Subcutaneous abdominal adipose tissue (tissue), 5 donors: ENCODE data around the gene NIPBL.

Experiments
- H3K27ac ChIP-seq: one replicate; pipeline ENCODE4 v1.7.0; 2013; ENCODE audit warnings: low read depth, mild to moderate bottlenecking, inconsistent platforms, low read length, moderate library complexity
- H3K27me3 ChIP-seq, 5 donors: one replicate each; pipeline ENCODE4 v1.7.0; 2013; ENCODE audit warnings: low read length in 5 of 5, inconsistent platforms in 1 of 5; ENCODE audit not compliant: control insufficient read depth in 5 of 5, insufficient read depth in 4 of 5
- H3K36me3 ChIP-seq, 5 donors: one replicate each; pipeline ENCODE4 v1.7.0; 2013; ENCODE audit warnings: low read length in 5 of 5; ENCODE audit not compliant: control insufficient read depth in 5 of 5, insufficient read depth in 5 of 5
- H3K4me1 ChIP-seq, 5 donors: one replicate each; pipeline ENCODE4 v1.7.0; 2013; ENCODE audit warnings: low read length in 5 of 5, mild to moderate bottlenecking in 3 of 5, moderate library complexity in 1 of 5; ENCODE audit not compliant: control insufficient read depth in 5 of 5, insufficient read depth in 5 of 5
- H3K4me3 ChIP-seq, 5 donors: one replicate each; pipeline ENCODE4 v1.7.0; 2013; ENCODE audit warnings: low read length in 5 of 5, low read depth in 1 of 5
- H3K9ac ChIP-seq, 5 donors: one replicate each; pipeline ENCODE4 v1.7.0; 2013; ENCODE audit warnings: low read length in 5 of 5, mild to moderate bottlenecking in 4 of 5, moderate library complexity in 3 of 5
- H3K9me3 ChIP-seq, 5 donors: one replicate each; pipeline ENCODE4 v1.7.0; 2013; ENCODE audit warnings: low read length in 5 of 5; ENCODE audit not compliant: control insufficient read depth in 5 of 5
- donor health status: healthy.
- donor health status: healthy.
- donor health status: healthy.
- donor health status: healthy.
- donor health status: healthy.

Gene NIPBL

DNA sequence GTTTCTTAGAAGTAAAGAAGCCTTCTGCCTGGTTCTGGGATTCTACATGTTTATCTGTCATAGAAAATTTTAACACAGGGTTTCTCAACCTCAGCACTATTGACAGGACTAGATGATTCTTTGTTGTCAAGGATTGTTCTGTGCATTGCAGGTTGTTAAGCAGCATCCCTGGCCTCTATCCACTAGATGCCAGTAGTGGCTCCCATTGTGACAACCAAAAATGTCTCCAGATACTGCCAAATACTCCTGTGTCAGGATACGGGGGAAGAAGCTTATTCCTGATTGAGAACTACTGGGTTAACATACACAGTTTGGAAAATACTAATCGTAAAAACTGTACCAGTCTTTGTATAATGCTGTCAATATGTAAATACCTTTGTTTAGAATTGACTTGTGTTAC is 167.1 kb downstream of the NIPBL start:
- H3K4me3 ChIP-seq: no peak overlapping the region
- H3K9me3 ChIP-seq: no peaks in the 10 kb centered on the region
- no peaks in the 10 kb centered on the region for H3K4me1 ChIP-seq
- H3K27me3 ChIP-seq: no peaks in the 10 kb centered on the region
- no peak overlapping the region for H3K9ac ChIP-seq
- H3K36me3 ChIP-seq: peaks cover 24 to 55% (median 47%) of the 10 kb centered on the region in 5 donors
- no peak overlapping the region for H3K27ac ChIP-seq

DNA sequence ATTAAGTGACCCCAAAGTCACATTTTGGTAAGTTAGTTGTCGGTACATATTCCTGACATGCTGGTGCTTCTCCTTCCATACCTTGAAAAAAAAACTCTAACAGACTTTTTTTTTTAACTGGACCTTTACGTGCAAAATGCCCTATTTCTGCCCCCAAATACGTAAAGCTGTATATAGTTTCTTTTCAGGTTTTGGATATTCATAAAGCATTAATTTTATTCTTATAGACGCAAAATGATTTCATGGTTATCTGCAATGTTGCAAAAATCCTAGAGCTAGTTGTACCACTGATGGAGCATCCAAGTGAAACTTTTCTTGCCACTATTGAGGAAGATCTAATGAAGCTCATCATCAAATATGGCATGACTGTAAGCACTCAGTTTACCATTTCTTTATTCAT is 167.6 kb downstream of the NIPBL start:
- Histone ChIP-seq H3K36me3 (peaks cover 25 to 56% (median 50%) of the 10 kb centered on the region in 5 donors), H3K4me3 (no peak overlapping the region), H3K27ac (no peak overlapping the region)

DNA sequence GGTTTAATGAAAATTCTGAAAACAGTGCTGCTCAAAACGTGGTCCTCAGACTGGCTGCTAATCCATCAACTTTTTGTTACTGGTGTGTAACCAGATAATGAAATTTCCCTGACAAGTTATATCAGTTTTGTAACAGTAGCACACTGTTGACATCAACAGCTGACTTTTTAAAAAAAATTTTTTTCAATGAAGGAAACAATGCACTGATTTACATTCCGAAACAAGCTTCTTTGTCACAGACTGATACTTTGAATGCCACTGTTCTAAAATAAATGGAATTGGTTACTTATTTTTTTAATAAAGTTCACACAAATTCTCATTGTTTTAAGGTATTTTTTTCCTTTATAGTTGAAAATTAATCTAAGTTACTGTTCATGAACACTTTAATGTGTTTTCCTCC is 169.1 kb downstream of the NIPBL start:
- no peak overlapping the region for H3K4me3 ChIP-seq
- no peaks in the 10 kb centered on the region for H3K9me3 ChIP-seq
- no peak overlapping the region for H3K9ac ChIP-seq
- H3K27ac ChIP-seq: no peak overlapping the region
- H3K27me3 ChIP-seq: no peaks in the 10 kb centered on the region
- H3K4me1 ChIP-seq: no peaks in the 10 kb centered on the region
- H3K36me3 ChIP-seq: peaks cover 36 to 62% (median 49%) of the 10 kb centered on the region in 5 donors

More for the DNA sequence above, 167.6 kb downstream of the NIPBL start:
- Histone ChIP-seq H3K9me3 (no peaks in the 10 kb centered on the region), H3K4me1 (no peaks in the 10 kb centered on the region), H3K27me3 (no peaks in the 10 kb centered on the region), H3K9ac (no peak overlapping the region)

DNA sequence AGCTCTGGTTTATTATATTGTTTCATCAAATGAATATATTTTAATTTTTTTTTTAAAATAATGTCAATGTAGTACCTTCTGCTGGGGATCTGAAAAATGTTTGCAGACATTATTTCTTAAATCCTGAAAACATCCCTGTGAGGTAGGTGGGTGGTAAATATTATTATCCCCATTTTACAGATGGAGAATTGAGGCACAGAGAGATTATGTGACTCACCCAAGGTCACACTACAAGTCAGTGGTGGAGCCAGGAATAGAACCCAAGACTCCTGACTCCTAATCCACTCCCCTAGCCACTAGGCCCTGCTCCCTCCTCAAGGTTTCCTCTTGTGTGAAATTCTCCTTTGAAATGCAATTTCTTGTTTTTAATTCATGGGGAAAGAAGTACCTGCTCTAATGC is 171.4 kb downstream of the NIPBL start:
- Histone ChIP-seq H3K4me1 (no peaks in the 10 kb centered on the region), H3K9ac (no peak overlapping the region), H3K9me3 (no peaks in the 10 kb centered on the region), H3K36me3 (peaks cover 52 to 72% (median 64%) of the 10 kb centered on the region in 5 donors), H3K4me3 (no peak overlapping the region), H3K27ac (no peak overlapping the region), H3K27me3 (no peaks in the 10 kb centered on the region)

DNA sequence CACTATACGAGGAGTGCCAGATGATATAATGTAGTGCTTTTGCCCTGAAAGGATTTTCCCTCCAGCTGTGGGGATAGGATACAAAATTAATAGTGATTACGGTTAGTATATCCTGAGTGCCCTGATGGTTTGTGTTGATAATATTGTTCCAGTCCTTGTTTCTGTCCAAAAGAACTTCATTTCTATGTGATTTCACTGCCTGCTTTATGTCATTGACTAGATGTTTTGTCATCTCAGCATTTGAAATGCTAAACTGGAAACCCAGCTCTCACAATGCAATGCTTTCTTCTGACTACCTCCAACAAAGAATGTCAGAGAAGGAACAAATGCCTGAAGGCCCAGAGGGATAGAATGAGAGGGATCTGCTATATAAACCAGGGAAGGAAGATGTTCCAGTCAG is 177.8 kb downstream of the NIPBL start:
- H3K9ac ChIP-seq: no peak overlapping the region
- H3K9me3 ChIP-seq: no peaks in the 10 kb centered on the region
- H3K27me3 ChIP-seq: no peaks in the 10 kb centered on the region
- H3K4me1 ChIP-seq: no peaks in the 10 kb centered on the region
- peaks cover 51 to 75% (median 65%) of the 10 kb centered on the region in 5 donors for H3K36me3 ChIP-seq
- no peak overlapping the region for H3K27ac ChIP-seq
- H3K4me3 ChIP-seq: no peak overlapping the region

DNA sequence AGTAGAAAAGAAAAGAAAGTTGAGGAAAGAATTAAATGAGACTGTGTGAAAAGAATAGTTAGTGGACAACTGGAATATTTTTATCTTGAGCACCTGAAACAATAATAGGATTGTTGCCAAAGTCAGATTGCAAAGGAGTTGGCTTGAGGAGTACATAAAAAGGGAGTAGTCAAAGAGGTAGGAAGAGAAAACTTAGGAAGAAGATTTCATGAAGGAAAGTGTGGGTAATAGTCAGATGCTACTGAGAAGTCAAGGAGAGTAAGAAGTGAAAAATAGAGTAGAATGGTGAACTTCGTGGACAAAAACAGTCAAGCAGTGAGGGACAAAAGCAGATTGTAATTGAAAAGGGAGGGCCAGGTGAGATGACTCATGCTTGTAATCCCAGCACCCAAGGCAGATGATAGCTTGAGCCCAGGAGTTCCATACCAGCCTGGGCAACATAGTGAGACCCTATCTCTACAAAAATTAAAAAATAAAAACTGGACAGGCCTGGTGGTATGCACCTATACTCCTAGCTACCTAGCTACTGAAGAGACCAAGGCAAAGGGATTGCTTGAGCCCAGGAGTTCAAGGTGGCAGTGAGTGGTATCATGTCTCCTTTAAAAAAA is 178.9 kb downstream of the NIPBL start:
- no peaks in the 10 kb centered on the region for H3K4me1 ChIP-seq
- H3K9me3 ChIP-seq: no peaks in the 10 kb centered on the region
- peaks cover 53 to 73% (median 62%) of the 10 kb centered on the region in 5 donors for H3K36me3 ChIP-seq
- H3K4me3 ChIP-seq: no peak overlapping the region
- H3K27ac ChIP-seq: no peak overlapping the region
- H3K9ac ChIP-seq: no peak overlapping the region
- H3K27me3 ChIP-seq: no peaks in the 10 kb centered on the region

DNA sequence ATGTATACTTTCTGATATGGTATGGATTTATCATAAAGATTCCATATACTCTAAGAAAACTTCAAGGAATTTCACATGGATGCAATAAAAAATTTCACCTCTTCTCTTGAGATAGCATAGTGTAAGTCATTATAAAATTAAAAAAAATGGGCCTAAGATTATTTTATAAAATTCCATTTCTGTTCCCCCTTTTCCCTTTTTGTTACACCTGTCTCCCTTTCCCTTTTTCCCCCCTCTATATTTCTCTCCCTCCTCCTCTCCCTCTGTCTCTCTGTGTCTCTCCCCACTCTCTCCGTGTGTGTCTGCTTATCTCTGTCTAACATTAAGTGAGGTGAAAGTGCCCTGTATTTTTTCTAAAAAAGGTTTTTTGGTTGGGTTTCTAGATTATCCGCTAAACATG is 180.2 kb downstream of the NIPBL start:
- H3K36me3 ChIP-seq: peaks cover 53 to 77% (median 62%) of the 10 kb centered on the region in 5 donors
- no peak overlapping the region for H3K4me3 ChIP-seq
- no peak overlapping the region for H3K27ac ChIP-seq
- H3K9ac ChIP-seq: no peak overlapping the region
- no peaks in the 10 kb centered on the region for H3K9me3 ChIP-seq
- no peaks in the 10 kb centered on the region for H3K27me3 ChIP-seq
- no peaks in the 10 kb centered on the region for H3K4me1 ChIP-seq

DNA sequence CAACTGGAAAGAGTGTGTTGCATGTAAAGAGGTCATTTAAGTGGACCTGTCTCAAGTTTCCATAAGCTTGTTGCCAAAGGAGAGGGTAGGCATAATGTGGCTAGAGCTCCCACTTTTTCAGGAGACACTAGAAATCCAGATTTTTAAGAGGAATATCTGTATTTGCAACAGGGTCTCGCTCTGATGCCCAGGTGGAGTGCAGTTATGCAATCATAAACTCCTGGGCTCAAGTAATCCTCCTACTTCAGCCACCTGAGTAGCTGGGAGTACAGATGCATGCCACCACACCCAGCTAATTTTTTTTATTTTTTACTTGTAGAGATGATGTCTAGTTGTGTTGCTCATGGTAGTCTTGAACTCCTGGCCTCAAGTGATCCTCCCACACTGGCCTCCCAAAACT is 183.5 kb downstream of the NIPBL start:
- H3K36me3 ChIP-seq: peaks cover 50 to 75% (median 54%) of the 10 kb centered on the region in 5 donors
- H3K9me3 ChIP-seq: no peaks in the 10 kb centered on the region

DNA sequence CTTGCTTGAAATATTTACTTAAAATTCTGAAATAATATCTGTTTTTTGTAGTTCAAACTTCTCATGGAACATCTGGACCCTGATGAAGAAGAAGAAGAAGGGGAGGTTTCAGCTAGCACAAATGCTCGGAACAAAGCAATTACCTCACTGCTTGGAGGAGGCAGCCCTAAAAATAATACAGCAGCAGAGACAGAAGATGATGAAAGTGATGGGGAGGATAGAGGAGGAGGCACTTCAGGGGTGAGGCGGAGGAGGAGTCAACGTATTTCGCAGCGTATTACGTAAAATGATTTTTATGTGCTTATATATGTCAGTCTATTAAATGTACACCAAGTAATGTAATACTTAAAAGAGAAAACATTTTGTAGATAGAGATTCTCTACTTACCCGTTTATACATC is 187.2 kb downstream of the NIPBL start:
- Histone ChIP-seq H3K4me3 (no peak overlapping the region), H3K27ac (no peak overlapping the region), H3K4me1 (no peaks in the 10 kb centered on the region), H3K9ac (no peak overlapping the region), H3K36me3 (peaks cover 33 to 66% (median 44%) of the 10 kb centered on the region in 5 donors), H3K27me3 (no peaks in the 10 kb centered on the region), H3K9me3 (no peaks in the 10 kb centered on the region)

More for the DNA sequence above, 183.5 kb downstream of the NIPBL start:
- H3K9ac ChIP-seq: no peak overlapping the region
- H3K27ac ChIP-seq: no peak overlapping the region
- no peaks in the 10 kb centered on the region for H3K27me3 ChIP-seq
- no peaks in the 10 kb centered on the region for H3K4me1 ChIP-seq
- H3K4me3 ChIP-seq: no peak overlapping the region

DNA sequence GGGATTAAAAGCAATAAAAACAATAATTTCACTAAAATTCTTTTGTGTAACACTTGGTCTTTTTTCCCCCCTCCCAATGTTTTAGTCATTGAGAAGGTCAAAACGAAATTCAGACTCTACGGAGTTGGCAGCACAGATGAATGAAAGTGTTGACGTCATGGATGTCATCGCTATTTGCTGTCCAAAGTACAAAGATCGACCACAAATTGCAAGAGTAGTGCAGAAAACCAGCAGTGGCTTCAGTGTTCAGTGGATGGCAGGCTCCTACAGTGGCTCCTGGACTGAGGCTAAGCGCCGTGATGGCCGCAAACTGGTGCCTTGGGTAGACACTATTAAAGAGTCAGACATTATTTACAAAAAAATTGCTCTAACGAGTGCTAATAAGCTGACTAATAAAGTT is 187.9 kb downstream of the NIPBL start:
- peaks cover 31 to 59% (median 40%) of the 10 kb centered on the region in 5 donors for H3K36me3 ChIP-seq

More for the DNA sequence above, 187.9 kb downstream of the NIPBL start:
- no peaks in the 10 kb centered on the region for H3K27me3 ChIP-seq
- no peaks in the 10 kb centered on the region for H3K4me1 ChIP-seq
- H3K4me3 ChIP-seq: no peak overlapping the region
- no peak overlapping the region for H3K9ac ChIP-seq
- no peak overlapping the region for H3K27ac ChIP-seq
- no peaks in the 10 kb centered on the region for H3K9me3 ChIP-seq
